ENCODE measurements around the gene ZNF277.

DNA sequence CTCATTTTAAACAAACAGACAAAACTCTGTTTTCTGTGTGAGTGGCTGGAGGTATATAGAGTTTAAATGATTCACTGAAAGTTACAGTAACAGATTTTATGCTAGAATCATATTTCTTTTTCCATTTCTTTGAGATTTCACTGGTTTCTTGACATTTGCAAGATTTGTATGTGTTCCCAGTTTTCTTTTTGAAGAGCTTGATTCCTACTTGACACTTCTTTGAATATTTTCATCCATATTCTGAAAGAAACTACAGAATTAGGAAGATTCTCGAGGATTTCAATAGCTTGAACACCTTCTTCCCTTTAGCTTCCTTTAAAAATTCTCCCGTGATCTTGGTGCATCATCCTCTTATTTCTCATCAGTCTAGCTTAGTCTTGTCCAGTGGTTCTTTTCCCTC, 93.6 kb downstream of the ZNF277 start:
- TF ChIP-seq, protein P1, sequence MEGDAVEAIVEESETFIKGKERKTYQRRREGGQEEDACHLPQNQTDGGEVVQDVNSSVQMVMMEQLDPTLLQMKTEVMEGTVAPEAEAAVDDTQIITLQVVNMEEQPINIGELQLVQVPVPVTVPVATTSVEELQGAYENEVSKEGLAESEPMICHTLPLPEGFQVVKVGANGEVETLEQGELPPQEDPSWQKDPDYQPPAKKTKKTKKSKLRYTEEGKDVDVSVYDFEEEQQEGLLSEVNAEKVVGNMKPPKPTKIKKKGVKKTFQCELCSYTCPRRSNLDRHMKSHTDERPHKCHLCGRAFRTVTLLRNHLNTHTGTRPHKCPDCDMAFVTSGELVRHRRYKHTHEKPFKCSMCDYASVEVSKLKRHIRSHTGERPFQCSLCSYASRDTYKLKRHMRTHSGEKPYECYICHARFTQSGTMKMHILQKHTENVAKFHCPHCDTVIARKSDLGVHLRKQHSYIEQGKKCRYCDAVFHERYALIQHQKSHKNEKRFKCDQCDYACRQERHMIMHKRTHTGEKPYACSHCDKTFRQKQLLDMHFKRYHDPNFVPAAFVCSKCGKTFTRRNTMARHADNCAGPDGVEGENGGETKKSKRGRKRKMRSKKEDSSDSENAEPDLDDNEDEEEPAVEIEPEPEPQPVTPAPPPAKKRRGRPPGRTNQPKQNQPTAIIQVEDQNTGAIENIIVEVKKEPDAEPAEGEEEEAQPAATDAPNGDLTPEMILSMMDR (IDR thresholded peaks at IDR 0.05) = no peak
- no peak for TF ChIP-seq POLR2A (IDR thresholded peaks at IDR 0.05)
